ENCODE data around the gene SLC9A1. TPM values are rescaled to one million over a fixed set of nuclear protein-coding genes. Genes with fewer than 3 reads are reported as not detected.

SLC9A1 gene
- total RNA-seq, 1 experiment from 2014 or later, result 22.5 TPM

GRCh38 chr1:27162090-27162489 is 7.2 kb upstream of the SLC9A1 start (continued):
- TF ChIP-seq, protein P1, sequence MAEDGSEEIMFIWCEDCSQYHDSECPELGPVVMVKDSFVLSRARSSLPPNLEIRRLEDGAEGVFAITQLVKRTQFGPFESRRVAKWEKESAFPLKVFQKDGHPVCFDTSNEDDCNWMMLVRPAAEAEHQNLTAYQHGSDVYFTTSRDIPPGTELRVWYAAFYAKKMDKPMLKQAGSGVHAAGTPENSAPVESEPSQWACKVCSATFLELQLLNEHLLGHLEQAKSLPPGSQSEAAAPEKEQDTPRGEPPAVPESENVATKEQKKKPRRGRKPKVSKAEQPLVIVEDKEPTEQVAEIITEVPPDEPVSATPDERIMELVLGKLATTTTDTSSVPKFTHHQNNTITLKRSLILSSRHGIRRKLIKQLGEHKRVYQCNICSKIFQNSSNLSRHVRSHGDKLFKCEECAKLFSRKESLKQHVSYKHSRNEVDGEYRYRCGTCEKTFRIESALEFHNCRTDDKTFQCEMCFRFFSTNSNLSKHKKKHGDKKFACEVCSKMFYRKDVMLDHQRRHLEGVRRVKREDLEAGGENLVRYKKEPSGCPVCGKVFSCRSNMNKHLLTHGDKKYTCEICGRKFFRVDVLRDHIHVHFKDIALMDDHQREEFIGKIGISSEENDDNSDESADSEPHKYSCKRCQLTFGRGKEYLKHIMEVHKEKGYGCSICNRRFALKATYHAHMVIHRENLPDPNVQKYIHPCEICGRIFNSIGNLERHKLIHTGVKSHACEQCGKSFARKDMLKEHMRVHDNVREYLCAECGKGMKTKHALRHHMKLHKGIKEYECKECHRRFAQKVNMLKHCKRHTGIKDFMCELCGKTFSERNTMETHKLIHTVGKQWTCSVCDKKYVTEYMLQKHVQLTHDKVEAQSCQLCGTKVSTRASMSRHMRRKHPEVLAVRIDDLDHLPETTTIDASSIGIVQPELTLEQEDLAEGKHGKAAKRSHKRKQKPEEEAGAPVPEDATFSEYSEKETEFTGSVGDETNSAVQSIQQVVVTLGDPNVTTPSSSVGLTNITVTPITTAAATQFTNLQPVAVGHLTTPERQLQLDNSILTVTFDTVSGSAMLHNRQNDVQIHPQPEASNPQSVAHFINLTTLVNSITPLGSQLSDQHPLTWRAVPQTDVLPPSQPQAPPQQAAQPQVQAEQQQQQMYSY (CRISPR knock-in tag; IDR thresholded peaks at IDR 0.05), result no peak
- TF ChIP-seq MYBL2 (CRISPR knock-in tag; IDR thresholded peaks at IDR 0.05), result no peak

- H3K4me3 Mint-ChIP-seq, result no peak overlapping the region
- no peak overlapping the region for H3K27ac Mint-ChIP-seq
- CTCF ChIA-PET, result no interaction called here
- no peaks in the 10 kb centered on the region for H3K36me3 Mint-ChIP-seq
- TF ChIP-seq ARID4B (CRISPR knock-in tag; IDR thresholded peaks at IDR 0.05; ENCODE audit: borderline replicate concordance) (no peak), CBFB (CRISPR knock-in tag; IDR thresholded peaks at IDR 0.05; ENCODE audit: low read depth) (no peak), FOXP1 (CRISPR knock-in tag; IDR thresholded peaks at IDR 0.05; ENCODE audit: borderline replicate concordance) (no peak)
- ATAC-seq (no peak), DNase-seq (ENCODE audit: low spot score) (no peak)
- no peaks in the 10 kb centered on the region for H3K4me1 Mint-ChIP-seq
- POLR2A ChIA-PET, result no interaction called here
- no peaks in the 10 kb centered on the region for H3K9me3 Mint-ChIP-seq
- no peaks in the 10 kb centered on the region for H3K27me3 Mint-ChIP-seq (ENCODE audit: low read depth)
These were observed 6.7 kb upstream of the SLC9A1 start for GRCh38 chr1:27161594-27161993.

DNA sequence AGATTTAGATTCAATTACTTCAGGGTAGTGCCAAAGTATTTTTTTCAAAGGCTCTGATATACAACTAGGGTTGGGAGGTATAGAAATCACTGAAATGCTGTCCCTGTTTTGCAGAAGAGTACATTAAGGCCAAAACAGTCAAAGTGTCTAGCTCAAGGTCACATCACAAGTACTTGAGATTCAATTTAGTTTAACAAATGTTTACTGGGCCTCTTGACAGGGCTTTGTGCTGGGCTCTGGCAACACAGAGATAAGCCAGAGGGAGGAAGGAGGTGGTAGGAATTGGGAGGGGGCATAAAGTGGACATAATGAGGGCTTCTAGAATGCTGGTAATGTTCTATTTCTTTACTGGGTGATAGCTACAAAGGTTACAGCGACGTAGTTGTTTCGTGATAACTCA is 2.3 kb upstream of the SLC9A1 start:
- Mint-ChIP-seq H3K4me3 (no peak overlapping the region), H3K27ac (no peak overlapping the region), H3K27me3 (ENCODE audit: low read depth) (no peaks in the 10 kb centered on the region), H3K4me1 (peaks cover 26% of the 10 kb centered on the region), H3K9me3 (no peaks in the 10 kb centered on the region), H3K36me3 (no peaks in the 10 kb centered on the region)
- ATAC-seq (no peak), DNase-seq (ENCODE audit: low spot score) (no peak)
- ChIA-PET CTCF (interaction anchor here (1.7 kb wide), 1 partner anchor 113 kb away, joined by 7 read pairs; no protein-coding TSS in a partner anchor), POLR2A (no interaction called here)
- TF ChIP-seq ESRRA (CRISPR knock-in tag; IDR thresholded peaks at IDR 0.05; ENCODE audit: borderline replicate concordance) (no peak), ATF2 (CRISPR knock-in tag; IDR thresholded peaks at IDR 0.05; ENCODE audit: borderline replicate concordance, low read depth) (no peak), MYBL2 (CRISPR knock-in tag; IDR thresholded peaks at IDR 0.05) (no peak), EMX1 (CRISPR knock-in tag; IDR thresholded peaks at IDR 0.05) (no peak), NR3C1 (CRISPR knock-in tag; conservative IDR thresholded peaks at IDR 0.05; ENCODE audit: low read depth) (no peak), ZNF121 (CRISPR knock-in tag; IDR thresholded peaks at IDR 0.05) (no peak), FOXK1 (CRISPR knock-in tag; IDR thresholded peaks at IDR 0.05) (no peak), TEAD4 (CRISPR knock-in tag; IDR thresholded peaks at IDR 0.05) (no peak), ZNF423 (CRISPR knock-in tag; IDR thresholded peaks at IDR 0.05) (no peak), ZNF416 (CRISPR knock-in tag; IDR thresholded peaks at IDR 0.05) (no peak), USF1 (CRISPR knock-in tag; IDR thresholded peaks at IDR 0.05) (no peak), NFATC4 (CRISPR knock-in tag; IDR thresholded peaks at IDR 0.05) (no peak)
- TF ChIP-seq, protein P2, sequence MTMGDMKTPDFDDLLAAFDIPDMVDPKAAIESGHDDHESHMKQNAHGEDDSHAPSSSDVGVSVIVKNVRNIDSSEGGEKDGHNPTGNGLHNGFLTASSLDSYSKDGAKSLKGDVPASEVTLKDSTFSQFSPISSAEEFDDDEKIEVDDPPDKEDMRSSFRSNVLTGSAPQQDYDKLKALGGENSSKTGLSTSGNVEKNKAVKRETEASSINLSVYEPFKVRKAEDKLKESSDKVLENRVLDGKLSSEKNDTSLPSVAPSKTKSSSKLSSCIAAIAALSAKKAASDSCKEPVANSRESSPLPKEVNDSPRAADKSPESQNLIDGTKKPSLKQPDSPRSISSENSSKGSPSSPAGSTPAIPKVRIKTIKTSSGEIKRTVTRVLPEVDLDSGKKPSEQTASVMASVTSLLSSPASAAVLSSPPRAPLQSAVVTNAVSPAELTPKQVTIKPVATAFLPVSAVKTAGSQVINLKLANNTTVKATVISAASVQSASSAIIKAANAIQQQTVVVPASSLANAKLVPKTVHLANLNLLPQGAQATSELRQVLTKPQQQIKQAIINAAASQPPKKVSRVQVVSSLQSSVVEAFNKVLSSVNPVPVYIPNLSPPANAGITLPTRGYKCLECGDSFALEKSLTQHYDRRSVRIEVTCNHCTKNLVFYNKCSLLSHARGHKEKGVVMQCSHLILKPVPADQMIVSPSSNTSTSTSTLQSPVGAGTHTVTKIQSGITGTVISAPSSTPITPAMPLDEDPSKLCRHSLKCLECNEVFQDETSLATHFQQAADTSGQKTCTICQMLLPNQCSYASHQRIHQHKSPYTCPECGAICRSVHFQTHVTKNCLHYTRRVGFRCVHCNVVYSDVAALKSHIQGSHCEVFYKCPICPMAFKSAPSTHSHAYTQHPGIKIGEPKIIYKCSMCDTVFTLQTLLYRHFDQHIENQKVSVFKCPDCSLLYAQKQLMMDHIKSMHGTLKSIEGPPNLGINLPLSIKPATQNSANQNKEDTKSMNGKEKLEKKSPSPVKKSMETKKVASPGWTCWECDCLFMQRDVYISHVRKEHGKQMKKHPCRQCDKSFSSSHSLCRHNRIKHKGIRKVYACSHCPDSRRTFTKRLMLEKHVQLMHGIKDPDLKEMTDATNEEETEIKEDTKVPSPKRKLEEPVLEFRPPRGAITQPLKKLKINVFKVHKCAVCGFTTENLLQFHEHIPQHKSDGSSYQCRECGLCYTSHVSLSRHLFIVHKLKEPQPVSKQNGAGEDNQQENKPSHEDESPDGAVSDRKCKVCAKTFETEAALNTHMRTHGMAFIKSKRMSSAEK (CRISPR knock-in tag; IDR thresholded peaks at IDR 0.05; ENCODE audit: borderline replicate concordance), result no peak
